ENCODE measurements around the gene ARL8B.
A peak's percentile ranks its signal among the peaks of the same experiment; 100 is the strongest.
"Not testable (repeated sequence)": the region's sequence is repeated elsewhere in the genome, so short reads cannot be mapped to it uniquely, and the experiment has no call there.

Gene ARL8B

DNA sequence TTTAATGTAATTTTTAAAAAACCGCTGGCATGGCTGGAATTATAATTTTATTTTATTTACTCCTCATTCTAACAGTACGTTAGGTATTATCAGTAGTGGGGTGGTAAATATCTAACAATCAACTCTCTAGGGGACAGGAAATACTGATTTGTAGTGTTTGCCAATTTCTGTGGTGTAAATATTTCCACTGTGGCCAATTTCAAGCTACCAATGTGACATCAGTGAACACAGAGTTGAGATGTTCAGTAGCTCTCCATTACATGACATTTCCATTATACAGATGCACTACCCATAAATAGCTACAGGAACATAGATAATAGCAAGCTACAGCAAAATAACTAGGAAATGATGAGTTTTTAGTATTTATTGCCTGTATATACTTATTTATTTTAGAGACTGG, 10.0 kb upstream of the ARL8B start:
- no peak for DNase-seq

DNA sequence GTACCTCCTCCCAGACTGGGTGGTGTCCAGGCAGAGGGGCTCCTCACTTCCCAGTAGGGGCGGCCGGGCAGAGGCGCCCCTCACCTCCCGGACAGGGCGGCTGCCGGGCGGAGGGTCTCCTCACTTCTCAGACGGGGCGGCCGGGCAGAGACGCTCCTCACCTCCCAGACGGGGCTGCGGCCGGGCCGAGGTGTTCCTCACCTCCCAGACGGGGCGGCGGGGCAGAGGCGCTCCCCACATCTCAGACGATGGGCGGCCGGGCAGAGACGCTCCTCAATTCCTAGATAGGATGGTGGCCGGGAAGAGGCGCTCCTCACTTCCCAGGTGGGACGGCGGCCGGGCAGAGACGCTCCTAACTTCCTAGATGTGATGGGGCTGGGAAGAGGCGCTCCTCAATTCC, 8.4 kb upstream of the ARL8B start:
- not testable (repeated sequence) for DNase-seq

DNA sequence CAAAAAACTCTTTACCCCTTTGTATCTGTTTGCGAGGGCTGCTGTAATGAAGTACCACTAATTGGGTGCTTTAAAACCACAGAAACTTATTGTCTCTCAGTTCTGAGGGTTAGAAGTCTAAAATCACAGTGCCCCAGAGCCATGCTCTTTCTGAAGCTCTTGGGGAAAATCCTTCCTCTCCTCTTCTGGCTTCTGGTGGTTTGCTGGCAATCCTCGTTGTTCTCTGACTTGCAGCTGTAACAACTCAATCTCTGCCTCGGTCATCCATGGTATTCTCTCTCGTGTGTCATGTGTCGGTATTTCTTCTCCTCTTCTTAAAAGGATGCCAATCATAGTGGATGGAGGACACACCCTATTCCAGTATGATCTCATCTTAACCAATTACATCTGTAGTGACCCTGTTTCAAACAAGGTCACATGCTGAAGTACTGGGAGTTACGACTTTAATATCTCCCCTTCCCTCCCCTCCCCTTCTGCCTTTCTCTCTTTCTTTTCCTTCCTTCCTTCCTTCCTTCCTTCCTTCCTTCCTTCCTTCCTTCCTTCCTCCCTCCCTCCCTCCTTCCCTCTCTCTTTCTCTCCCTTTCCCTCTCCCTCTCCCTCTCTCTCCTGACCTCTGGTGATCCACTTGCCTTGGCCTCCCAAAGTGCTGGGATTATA, 6.5 kb upstream of the ARL8B start:
- DNase-seq = no peak

DNA sequence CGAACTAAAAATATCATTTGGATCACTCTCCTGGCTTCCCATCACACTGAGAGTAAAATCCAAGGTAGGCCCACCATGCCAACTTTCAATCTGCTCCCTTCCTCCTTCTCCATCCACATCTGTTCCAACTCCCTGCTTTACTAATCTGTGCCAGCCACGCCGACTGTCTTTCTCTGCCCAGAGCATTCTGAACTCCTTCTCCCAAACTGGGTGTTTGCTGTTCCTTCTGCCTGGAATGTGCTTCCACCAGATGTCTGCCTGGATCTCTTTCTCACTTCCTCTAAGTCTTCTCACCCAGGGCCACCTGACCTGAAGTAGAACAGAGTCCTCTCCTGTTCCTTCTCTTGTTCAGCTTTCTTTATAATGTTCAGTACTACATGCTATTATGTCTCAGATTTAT, 5.6 kb upstream of the ARL8B start:
- no peak for DNase-seq

DNA sequence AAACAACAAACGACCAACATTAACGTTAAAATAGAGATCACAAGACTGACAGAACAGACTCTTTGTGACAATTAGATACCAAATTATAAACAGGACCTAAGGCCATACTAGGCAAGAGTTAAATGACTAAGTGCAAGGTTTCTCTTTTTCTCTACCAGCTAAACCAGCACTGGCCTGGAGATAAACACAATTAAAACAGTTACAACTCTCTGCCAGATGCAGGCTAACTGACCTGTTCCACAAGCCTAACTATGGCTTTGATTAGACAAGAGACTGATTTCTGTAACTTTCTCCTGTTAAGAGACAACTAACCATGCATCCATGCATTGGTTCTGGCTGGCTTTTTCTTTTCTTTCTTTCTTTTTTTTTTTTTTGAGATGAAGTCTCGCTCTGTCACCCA, 1.6 kb upstream of the ARL8B start:
- DNase-seq = no peak

DNA sequence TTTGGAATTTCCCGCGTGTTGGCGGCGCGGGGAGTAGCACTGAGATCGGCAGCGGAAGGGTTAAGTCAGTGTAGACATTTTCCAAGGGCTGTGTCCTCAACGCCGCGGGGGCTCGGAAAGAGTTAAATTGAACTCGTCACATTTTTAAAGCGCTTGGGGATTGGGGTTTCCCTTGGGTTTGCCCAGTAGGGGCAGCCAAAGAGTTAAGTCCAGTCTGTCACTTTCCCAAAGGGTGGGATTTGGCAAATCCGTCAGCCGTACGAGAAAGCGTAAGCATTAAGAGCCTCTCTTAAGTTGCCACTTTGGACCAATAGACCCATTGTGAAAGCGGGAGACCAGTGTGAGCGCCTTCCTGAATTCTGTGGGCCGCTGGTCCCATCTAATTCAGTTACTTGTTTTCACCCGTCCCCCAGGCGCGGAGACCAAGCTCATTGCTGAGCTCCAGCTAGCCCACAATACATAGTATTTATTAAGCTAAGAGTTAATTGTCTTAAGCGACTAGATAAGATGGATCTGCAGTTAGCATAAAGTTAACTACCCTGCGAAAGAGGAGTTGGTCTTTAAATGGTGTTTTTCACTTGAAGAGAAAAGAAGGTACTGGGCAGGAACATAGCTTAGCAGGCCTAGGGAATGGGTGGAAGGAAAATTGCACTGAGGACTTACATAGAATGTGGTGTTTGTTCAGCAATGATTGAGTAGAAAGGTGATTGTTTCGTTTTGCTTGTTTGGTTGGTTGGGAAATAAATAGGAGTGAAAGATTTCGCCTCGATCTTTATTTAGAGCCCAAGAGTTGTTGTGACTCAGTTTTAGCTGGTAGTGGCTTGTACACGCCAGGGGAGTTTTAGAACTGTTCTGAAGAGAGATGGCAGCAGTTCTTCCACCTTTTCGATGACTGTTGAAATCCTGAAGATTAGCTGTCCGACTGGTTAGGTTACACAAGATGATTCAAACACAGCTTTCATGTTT, 932 bp downstream of the ARL8B start:
- DNase-seq = peak; percentile 25

DNA sequence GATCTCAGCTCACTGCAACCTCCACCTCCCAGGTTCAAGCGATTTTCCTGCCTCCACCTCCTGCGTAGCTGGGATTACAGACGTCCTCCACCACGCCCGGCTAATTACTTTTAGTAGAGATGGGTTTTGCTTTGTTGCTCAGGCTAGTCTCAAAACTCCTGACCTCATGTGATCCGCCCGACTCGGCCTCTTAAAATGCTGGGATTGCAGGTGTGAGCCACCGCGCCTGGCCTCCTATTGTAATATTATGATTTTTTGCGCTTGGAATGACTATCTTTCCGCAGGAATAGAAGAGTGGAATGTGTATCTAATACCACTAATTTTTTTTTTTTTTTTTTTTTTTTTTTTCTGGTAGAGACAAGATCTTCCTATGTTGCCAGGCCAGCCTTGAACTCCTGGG, 1.8 kb downstream of the ARL8B start:
- DNase-seq = no peak

DNA sequence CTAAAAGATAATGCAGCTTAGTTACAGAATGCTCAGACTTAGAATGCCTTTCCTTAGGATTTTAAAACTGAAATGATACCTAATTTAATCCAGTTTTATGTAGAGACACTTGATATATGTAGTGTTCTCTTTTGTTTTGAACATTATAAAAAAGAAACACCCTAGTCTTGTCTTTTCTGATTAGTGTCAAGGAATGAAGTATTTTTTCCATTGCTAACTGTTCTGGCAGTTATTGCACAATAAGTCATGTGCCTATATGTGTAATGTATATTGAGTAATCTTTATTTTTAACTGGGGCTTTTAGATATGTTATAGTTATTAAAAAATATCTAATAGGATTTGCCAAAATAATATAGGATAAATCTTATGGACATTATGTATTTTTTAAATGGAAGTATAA, 4.5 kb downstream of the ARL8B start:
- DNase-seq = no peak

DNA sequence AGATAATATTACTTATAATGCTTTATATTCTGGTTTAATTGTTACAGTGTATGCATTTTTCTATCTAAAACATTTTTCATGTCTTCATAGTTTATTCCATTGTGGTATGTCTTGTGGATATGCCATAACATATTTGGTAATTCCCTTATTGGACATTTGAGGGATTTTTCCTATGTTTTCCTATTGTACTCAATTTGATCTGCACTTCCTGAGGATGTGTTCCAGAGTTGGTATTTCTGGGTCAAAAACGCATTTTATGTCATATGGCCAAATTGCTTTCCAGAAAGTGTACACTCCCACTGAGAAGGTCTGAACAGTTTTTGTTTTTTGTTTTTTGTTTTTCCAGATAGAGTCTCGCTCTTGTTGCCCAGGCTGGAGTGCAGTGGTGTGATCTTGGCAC, 6.8 kb downstream of the ARL8B start:
- DNase-seq = no peak

DNA sequence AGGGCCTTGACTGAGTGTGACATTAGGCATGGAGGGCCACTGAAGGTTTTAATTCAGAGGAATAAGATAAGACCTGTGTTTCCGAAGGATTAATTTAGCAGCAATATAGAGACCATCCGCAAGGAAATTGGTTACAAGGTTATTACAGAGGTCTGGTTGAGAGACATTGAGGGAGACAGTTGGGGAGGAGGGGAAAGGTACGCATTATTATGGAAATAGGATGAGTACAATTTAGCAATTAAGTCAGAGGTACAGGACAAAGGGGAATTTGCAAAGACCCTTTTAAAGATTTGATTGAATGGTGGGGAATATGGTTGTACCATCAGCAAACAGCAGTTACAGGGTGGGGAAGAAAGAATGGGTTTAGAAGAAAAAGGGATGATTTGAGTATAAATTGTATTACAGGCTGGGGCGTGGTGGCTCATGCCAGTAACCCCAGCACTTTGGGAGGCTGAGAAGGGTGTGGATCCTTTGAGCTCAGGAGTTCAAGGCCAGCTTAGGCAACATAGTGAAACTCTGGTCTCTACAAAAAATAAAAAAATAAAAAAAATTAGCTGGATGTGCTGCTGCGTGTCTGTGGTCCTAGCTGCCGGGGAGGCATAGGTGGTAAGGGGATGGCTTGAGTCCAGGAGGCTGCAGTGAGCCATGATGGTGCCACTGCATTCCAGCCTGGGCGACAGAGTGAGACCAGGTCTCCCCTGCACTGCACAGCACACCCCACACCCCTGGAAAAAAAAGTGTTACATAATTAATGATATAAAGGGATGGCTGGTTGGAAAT, 11.3 kb downstream of the ARL8B start:
- DNase-seq = no peak

DNA sequence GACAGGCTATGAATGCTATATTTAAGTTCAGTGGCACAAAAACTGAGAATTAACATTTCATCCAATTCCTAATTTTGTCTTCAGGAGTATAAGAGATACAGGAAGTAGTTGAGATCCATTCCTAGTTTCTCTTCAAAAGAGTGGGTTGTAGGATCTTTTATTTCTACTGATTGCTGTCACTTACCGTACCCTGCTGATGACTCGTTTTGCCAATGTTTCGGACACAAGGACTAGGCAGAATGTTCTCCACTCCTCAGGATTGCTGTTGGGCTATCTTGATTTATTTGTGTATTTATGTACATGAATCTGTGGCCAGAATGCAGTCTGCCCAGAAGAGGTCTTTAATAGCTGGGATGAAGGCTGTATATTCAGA, 11.9 kb downstream of the ARL8B start:
- no peak for DNase-seq

DNA sequence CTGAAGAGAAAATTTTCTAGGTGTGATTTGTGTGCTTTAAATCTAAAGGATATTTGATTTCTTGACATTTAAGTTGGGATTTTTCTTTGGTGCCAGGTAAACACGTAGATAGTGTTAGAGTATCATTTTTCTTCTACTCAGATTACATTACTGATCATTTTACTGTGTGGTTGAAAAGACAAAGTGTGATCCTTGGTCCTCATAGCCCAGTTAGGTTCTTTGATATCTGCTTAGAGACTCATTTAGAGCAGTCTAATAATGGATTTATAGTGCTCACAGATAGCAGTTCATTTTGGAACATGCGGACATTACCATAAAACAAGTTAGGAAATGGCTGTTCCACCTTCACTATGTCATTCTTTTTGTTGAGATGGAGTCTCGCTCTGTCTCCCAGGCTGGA, 12.4 kb downstream of the ARL8B start:
- no peak for DNase-seq

DNA sequence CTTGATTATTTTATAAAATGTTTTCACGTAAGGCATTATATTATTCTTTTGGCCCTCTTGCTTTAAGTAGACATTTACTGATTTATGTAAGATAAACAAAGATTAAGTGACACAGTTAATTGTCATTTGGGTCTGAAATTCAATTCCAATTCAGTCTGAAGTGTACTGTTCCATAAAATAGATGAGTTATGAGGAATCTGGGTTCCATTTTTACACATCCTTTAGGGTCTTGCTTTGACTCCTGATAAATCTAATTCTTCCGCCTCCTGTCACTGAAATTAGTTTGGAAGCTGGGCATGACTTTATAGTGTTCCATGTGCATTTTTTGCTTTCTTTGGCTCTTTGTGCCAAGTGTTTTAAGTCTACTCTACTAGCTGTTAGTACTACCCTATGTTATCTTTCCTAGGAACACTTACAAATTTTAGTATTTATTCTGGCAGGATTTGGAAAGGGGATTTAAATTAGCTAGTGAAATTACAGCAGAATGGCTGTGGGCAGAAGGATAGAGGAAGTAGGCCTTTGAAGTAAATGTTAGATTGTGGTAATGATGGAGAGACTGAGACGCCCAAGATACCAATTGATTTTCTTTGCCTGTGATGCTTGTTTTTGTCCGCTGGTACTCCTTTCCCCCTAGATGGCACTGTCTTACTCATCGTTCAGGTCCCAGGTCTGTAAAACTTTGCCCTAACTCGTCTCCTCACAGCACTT, 14.3 kb downstream of the ARL8B start:
- peak; percentile 15 for DNase-seq

DNA sequence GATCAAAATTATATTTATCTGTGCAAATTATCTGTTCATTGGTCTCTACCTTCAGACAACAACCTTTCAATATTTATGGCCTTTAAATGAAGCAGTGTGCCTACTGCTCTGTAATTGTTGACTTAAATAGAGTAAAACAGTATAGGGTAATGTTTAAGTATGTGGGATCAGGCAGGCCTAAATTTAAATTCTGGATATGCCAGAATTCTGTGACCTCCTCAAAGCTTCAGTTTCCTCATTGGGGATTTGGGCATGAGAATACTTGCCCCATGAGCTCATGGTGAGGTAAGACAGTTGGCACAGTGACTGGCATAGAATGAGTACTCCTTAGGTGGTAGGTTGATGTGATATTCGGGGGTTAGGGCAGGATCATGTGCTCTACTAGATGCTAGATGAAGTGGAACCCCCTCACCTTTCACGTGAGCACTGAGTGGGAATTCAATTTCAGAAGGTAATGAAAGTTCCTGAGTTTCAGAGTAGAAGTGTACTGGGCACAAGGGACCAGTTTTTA, 14.9 kb downstream of the ARL8B start:
- no peak for DNase-seq

DNA sequence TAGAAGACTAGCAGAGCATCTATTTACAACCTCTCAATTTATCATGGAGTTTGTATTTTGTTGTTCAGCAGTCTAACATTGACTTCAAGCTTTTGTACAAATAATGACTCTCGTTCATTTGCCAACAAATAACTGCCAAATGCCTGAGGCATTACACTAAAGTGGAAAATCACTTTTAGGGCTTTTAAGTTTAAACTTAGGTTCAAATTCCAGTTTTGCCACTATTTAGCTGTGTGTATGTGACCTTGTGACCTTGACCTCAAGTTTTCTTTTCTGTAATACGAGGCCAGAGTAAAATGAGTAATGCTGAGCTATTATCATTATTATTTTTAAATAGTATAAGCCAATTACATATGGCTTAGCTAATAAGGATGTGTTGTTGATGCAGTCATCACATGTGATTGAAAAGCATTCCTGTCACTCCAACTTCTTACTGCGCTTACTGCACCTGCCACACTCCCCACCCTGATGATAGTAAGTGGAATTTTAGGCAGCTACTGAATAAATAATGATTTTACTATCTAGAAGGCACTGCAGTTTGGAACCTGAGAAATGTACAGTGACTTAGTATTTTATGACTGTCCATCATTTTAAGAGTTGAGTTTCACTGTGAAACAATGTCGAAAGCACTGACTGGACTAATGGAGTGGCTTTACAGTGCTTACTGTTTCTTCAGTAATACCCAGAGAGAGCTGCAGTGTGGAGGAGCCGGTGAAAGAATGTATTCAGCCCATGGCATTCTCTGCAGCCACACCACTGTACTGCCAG, 16.3 kb downstream of the ARL8B start:
- no peak for DNase-seq

DNA sequence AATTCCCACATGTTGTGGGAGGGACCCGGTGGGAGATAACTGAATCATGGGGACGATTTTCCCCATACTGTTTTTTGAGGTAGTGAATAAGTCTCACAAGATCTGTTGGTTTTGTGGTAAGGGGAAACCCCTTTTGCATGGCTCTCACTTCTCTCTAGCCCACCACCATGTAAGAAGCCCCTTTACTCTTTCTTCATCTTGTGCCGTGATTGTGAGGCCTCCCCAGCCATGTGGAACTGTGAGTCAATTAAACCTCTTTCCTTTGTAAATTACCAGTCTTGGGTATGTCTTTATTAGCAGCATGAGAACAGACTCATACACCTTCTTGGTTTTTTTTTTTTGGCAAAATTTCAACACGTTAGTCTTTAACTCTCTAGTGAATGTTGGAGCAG, 18.1 kb downstream of the ARL8B start:
- DNase-seq = no peak

DNA sequence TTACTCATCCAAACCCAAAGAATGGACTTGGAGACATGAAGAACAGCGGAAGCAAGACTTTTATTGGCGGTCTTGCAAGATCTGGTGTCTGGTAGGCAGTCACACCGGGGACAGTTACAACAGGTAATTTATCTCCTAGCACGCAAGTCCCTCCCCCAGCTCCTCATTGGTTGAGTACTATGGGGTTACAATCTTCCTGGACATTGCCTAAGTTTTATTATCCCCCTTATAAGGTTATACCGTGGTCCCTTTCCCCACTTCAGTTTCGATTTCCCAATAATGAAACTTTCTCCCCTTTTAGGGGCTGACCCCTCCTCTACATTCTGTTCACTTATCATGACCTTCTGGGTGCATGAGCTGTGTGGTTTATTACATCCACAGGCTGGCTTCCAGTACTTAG, 18.7 kb downstream of the ARL8B start:
- no peak for DNase-seq

DNA sequence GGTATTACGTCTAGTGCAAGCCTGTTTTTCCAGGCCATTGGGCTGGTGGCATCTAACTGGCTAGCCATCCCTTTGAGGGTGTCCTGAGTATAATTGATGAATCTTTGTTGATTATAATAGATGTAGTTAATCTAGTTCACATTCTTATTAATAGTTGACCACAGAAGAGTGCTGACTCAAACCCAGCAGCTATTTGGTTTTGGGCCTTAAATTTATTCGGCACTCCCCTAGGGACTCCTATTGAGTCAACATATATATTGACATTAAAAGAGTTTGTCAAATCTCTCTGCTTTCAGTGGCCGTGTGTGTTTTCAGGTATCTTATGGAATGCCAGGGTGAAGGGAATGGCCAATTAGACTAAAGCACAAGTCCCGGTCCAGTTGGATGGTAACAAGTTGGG, 19.7 kb downstream of the ARL8B start:
- no peak for DNase-seq

DNA sequence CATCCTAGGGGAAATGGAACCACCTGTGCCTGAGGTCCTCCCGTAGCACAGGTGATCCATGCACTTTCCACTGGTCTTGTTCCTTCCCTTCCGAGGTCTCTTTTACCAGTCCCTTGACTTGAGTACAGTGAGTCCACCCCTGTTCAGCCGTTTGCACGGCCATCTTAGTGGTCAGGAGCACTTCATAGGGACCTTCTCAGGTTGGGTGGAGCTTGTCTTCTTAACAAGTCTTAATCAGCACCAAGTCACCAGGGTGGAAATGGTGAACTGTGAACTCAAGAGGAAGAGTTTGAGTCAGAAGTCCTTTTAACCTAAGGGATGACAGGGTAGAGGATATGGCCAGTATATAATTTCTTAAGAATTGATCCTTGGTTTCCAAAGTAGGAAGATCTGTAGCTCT, 21.4 kb downstream of the ARL8B start:
- no peak for DNase-seq

DNA sequence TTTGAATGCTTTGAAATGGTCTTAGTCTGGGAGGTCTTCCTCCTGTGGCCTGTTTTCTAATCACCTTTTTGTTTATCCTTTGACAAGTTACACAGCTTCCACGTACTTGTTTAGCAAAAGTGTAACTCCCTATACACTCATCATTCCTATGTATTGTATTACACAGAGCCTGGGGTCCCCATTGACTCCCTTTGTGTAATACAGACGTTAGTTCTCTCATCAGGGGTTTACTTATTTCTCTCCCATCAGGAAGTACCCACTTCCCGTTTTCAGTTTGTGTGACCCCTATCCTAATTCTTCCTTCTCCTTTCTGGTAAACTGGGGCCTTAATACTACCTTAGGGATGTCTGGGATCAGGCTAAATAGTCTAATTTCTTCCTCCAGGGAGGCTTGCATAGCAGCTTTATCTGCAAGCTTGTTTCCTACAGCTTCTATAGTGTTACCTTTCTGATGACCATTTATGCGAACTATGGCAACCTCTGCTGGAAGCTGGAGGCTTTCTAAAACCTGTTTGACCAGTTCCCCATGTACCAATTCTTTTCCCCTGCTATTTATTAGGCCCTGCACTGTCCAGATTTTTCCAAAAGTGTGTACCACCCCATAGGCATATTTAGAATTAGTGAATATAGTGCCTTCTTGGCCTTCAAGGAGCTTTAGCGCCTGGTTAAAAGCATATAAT, 22.4 kb downstream of the ARL8B start:
- DNase-seq = no peak

DNA sequence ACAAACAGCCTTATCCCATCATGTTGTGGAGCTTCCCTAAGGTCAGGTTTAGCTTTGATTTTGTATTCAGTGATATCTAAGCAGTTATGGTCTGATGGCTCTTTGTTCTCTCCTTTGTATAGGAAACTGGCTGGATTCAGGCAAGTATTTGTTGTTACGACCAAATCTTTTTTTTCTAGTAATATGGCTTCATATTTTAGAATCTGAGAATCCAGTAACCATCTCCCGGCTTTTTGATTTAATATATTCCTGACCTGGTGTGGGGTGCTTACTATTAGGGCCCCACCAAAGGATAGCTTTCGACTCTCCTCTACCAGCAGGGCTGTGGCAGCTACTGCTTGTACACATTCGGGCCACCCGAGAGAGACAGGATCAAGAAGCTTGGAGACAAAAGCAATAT, 23.0 kb downstream of the ARL8B start:
- no peak for DNase-seq

Measured in activated CD4-positive, alpha-beta T cell treated with anti-CD3 and anti-CD28 coated beads, Interleukin-2, amount 50 U/mL, for 1 hour (primary cell).